ENCODE results near the gene PSMB11.

PSMB11 gene

DNA sequence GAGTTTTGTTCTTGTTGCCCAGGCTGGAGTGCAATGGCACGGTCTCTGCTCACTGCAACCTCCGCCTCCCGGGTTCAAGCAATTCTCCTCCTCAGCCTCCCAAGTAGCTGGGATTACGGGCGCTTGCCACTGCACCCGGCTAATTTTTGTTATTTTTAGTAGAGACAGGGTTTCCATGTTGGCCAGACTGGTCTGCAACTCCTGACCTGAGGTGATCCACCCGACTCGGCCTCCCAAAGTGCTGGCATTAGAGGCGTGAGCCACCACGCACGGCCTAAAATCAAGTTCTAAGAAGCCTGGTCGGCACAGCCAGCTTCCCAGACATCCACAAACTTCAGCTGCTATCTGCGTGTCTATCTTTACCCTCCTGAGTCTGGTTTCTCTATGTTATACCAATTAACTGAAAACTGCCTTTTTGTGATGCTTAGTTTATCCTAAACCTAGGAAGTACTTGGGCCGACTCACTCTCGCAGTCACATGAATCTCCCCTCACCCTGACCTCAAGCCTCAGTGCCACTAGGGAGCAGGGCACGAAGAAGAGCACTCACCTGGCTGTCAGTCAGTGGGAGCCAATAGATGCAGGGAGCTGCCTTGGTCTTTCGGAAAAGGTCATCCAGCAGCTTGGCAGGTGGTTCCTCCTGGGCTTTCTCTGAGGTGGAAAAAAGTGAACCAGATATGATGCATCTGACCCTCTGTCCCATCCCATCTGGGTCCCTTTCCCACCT is 18.7 kb downstream of the PSMB11 start:
- DNase-seq: no peak

DNA sequence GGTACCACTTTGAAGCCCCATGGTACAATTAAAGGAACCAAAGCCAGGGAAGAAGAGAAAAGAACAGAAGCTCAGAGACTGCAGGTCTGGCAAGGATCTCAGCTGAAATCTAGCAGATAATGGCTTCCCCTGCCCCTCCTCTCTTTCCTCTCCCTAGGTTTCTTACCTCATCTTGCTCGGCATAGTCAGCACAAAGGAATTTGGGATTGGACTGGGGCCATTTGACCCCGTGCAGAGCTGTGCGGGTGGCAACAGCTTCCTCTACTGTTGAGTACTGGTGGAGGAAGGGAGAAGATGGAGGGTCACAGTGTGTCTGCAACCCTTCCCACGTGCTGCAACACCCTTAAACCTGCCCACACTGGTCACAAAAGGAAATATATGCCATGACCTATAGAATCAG is 20.0 kb downstream of the PSMB11 start:
- no peak for DNase-seq

DNA sequence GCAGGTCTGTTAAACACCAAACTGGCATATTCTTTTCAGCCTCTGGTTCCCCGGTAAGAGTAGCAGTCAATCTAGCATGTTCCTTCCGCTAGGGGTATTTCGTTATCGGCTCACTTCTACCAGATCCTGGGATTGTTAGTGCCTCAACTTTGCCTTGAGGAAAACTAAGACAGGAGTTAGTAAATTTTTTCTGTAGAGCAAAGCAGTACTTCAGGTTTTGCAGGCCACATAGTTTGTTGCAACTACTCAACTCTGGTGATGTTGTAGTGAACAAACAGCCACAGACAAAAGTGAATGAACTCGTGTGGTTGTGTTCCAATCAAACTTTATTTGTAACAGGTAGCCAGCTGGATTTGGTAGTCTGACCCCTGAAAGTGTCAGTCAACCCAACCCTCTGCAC is 21.6 kb downstream of the PSMB11 start:
- no peak for DNase-seq

GRCh38 chr14:23066368-23066767 is 24.4 kb downstream of the PSMB11 start:
- no peak for DNase-seq

DNA sequence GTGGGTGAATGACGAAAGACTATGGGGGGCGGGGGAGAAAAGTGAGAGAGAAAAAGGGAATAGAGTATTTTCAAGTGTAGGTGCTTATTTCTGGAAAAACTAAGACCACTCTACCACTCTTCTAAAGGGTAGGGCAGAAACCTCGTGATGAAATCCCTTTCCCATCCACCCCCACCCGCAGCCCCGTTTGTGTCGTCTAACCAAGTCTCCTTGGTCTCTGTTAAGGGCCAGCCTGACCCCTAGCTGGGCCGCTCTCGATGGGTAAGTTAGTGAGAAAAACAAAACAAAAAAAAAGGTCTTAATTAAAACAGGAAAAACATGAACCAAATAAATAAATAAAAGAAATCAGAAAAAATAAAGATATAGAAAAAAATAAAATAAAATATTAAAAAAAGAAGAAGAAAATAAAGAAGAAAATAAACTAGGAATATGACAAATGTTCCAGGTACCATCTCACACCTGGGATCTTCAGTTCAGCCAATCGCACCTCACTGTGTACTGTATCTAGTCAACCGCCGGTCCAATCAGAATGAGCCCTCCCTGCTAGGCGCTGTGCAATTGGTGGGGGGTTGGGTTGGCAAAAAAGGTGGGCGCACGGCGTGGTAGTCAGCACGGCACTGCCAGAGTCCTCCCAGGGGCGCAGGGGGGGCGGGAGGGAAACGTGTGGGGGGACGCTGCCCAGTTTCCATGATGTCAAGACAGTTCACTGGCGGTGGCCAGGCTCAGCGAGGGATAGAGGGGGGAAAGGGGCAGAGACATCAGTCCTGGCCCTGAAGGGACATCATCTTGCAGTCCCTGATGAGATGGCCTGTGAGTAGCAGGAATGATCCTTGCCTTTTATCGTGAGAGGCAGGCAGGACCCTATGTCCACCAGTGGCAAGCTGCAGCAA is 25.1 kb downstream of the PSMB11 start:
- DNase-seq: no peak

DNA sequence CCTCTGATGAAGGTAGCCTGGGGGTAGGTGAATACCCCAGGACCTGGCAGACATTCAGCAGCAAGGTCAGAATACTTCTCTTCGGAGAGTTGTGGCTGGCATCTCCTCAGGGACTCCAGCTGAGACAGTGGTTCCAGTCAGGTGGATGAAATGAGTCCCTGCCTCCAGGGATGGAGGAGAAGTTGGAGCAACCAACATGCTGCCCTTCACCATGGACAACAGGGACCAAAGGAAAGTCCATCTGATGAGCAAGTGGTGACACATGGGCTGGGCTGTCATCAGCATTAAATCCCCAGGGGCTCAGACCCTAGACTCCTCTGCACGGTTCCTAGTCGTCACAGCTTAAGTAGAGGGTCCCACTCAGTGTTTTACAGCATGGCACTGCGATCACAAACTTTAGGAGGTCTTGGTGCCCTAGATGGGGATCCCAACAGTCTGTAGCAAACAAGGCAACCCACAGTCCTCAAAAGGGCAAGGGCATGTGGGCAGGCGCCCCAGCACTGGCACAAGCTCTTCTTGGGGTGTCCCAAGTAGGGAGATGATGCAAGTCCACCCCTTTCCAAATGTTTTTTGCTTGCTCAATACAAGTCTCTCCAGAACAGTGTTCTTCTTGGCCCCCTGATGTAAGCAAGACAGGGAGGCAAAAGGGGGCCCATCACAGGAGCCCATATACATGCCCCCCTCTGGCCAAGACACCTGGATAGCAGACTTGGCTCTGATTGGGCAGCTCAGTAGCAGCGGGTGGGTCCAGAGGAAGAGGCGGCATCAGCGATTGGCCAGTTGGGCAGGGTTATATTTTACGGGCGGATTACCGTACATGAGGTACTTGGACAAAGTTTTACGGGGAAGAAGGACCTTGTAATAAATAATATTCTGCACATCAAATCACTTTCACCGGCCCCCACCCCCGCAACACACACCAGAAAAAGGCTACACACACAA is 26.1 kb downstream of the PSMB11 start:
- no peak for DNase-seq

DNA sequence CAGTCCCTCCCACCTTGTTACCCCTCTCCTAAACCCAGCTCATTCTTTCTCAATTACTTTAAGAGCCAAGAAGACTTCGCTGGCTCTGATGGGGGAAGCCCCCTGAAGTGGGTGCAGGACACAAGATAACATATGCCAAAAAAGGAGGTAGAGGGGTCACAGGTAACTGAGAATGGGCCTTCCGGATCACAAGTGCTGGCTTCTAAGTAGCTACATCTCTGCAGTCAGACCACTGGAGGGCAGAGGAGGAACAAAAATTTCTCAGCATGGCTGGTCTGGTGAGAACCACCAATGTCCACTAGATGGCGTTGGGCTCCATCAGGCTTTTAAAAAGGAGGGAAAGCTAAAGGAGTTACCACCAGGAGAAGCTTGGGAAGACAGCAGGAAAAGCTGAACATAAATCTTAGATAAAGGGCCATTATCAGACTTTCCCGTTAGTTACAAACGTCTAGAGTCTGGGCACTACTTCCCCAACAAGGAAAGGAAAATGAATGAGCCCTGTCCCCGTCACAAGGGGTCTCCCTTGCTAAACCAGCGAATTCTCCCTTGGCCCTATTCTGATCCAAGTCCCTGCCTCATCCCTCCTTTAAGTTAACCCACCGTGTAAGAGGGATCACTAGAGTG is 26.9 kb downstream of the PSMB11 start:
- peak; percentile 78 for DNase-seq

DNA sequence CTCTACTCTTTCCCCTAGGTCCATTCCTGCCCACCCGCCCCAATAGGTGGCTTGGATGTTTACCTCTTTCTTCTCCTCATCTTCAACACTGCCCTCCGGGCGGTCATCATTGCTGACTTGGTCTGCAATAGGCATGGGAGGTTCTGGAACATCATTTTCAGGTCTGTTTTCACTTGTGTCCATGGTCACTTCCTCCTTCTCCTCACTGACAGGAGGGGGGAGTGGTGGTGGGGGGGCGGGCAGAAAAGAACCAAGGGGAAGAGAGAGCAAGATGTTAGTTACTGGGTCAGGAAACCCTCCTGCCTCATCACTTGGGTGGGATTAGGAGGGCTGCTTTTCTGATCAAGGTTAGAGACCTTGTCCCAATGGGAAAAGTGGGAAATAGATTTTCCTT is 27.4 kb downstream of the PSMB11 start:
- no peak for DNase-seq

DNA sequence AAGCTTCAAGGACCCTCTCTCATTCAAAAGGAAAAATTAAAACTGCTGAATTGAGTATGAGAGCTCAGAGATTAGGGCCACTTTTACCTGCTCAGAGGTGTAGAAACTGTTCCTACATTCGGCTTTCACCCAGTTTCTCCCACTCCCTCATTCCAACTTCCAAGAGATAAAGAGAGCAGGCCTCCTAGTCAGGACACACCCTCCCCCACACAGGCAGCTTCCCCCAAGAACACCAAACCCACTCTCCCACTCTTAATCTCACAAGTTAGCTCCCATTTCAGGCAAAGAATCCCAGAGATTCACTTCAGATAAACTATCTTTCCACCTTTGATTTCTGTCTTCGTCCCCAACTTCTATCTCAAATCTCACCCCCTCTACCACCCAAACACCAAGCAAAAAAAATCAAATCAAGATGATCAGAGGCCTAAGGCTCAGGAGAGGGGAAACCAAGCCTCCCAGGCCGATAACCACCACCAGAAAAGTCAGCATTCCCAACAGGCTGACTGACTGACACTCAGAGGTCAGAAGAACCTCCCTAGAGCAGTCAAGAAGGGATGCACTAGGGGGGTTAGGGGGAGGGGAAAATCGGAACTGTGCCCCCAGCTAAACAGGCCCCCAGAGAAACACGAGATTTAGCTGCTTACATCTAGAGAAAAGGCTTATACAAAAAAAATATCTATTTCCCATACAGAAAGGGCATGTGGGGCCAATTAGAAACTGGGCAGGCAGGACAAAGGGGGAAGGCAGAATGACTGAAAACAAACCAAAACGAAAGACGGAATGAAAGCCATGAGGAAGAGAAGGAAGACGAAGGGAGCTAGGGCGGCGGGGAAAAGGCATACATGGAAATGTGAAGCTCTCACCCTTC is 28.5 kb downstream of the PSMB11 start:
- no peak for DNase-seq

- peak; percentile 77 for DNase-seq
Measured at GRCh38 chr14:23071244-23071920, 29.4 kb downstream of the PSMB11 start.

- no peak for DNase-seq
Measured at GRCh38 chr14:23071921-23072539, 30.0 kb downstream of the PSMB11 start.

GRCh38 chr14:23074906-23075305 is 32.9 kb downstream of the PSMB11 start:
- no peak for DNase-seq

DNA sequence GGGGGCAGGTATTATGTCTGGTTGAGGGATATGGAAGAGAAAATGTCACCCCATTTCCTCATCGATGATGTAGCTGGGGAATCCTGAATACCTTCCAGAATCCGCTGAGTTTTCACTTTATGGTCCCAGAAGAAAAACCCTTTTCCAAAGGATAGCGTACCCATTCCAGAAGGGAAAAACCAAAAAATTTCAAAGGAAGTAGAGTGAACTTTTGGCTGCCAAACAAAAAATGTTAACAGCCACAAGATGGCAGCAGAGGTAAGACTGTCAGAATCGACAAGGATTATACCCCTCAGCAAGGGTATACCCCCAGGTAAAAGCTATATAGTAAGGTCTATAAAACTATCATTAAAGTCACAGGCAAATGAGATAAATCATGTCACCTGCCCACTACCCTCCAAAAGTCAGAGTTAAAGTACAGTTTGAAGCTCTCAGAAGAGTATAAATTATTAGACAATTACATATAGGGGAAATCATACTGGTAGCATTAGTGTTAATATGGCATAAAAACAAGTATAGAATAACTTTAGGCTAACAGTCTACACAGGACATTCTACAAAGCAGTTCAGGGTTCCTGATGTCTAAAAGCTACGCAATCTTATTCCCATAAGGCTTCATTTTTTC is 34.9 kb downstream of the PSMB11 start:
- peak; percentile 54 for DNase-seq

GRCh38 chr14:23077962-23078361 is 36.0 kb downstream of the PSMB11 start:
- no peak for DNase-seq

- DNase-seq: no peak
Measured at GRCh38 chr14:23078692-23079116, 36.7 kb downstream of the PSMB11 start.

GRCh38 chr14:23079716-23080115 is 37.7 kb downstream of the PSMB11 start:
- DNase-seq: no peak

GRCh38 chr14:23080474-23080873 is 38.5 kb downstream of the PSMB11 start:
- no peak for DNase-seq

DNA sequence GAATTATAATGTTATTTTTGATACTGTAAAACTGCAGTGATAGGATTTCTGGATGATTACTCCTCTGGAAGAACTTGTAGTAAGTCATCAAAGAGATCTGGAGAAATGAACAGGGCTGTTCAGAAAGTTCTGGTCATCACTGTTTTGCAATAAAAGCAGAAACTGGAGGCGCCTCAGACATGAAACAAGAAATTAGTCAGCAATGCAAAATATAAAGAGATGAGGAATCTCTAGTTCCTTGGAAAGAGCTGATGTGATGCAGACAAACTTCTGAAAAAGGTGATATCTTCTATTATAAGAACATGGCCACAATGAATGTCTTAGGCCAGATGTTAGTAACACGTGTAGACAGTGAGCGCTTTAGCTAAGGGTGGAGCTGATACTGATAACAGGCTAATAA is 43.4 kb downstream of the PSMB11 start:
- no peak for DNase-seq

DNA sequence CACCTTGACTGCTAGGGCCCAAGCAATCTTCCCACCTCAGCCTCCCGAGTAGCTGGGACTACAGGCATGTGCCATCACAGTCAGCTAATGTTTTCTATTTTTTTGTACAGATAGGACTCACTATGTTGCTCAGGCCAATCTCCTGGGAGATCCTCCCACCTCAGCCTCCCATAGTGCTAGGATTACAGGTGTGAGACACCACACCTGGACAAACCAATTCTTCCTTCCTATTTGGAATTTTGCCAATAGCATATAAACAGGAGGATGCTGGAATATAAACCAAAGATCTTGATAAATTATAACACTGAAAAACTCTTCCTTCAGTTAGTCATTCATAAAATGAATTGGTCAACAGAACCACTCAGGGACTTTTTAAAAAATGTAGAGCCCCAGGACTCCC is 44.6 kb downstream of the PSMB11 start:
- no peak for DNase-seq

Measured in CD4-positive, alpha-beta T cell treated with Interleukin-4 for 4 hours (primary cell).